ENCODE measurements around the gene AGAP3.

GRCh38 chr7:151120896-151121295, 34.6 kb downstream of the AGAP3 start:
- TF ChIP-seq POLR2AphosphoS5 (IDR thresholded peaks at IDR 0.05; ENCODE audit: low read depth, low read length) (no peak), POLR2A (IDR thresholded peaks at IDR 0.05; ENCODE audit: low read depth, low read length) (no peak)

Data from GM12891 (cell line).